H1 (cell line): ENCODE data around the gene MGLL. TPM values are rescaled to one million over a fixed set of nuclear protein-coding genes. Genes with fewer than 3 reads are reported as not detected.

Experiments used
- GTF2F1 ChIP-seq: IDR thresholded peaks from 2 replicates; pipeline ENCODE4 v1.6.1; 2012; ENCODE audit warnings: low read depth, low read length, improper control_type of control experiment, borderline replicate concordance
- RAD21 ChIP-seq, 2 experiments: IDR thresholded peaks in 1 of 2; conservative IDR thresholded peaks in 1 of 2; 2 replicates each; pipeline ENCODE4 v1.6.1; 2011; ENCODE audit warnings: low read depth in 2 of 2, low read length in 2 of 2, improper control_type of control experiment in 1 of 2, inconsistent platforms in 1 of 2, mild to moderate bottlenecking in 1 of 2, moderate library complexity in 1 of 2
- RBBP5 ChIP-seq: IDR thresholded peaks from 2 replicates; pipeline ENCODE4 v1.7.1; 2012; ENCODE audit warnings: low read depth, mild to moderate bottlenecking, inconsistent platforms, low read length, moderate library complexity, borderline replicate concordance
- SP1 ChIP-seq: IDR thresholded peaks from 2 replicates; pipeline ENCODE4 v1.6.1; 2011; ENCODE audit warnings: low read depth, low read length
- TAF7 ChIP-seq: optimal IDR thresholded peaks from 2 replicates; pipeline ENCODE3; 2011; ENCODE audit warnings: low read depth, mild to moderate bottlenecking, inconsistent platforms, low read length, moderate library complexity, borderline replicate concordance
- polyA plus RNA-seq, 7 experiments: library from polyadenylated mRNA; depleted of rRNA in 3 of 7; stranded (reverse) in 5 of 7; unstranded in 2 of 7; fragments of >200 nt in 5 of 7; fragments of 200-250 nt in 2 of 7; gene quantifications; 1 replicate in 5 of 7; 2 replicates in 1 of 7; 4 replicates in 1 of 7; pipeline versions ENCODE4 v1.2.1 to v1.2.3, GENCODE V29; 2011 to 2013; ENCODE audit warnings: missing spikeins in 2 of 7, mixed read lengths in 2 of 7
- total RNA-seq: library from RNA; stranded (reverse); fragmentation: NEBNext Ultra II Directional; extraction: Animal tissue kit (Norgen Biotek cat#: 25700); gene quantifications from 2 replicates; pipeline ENCODE4 v1.2.1, GENCODE V29; 2021

The MGLL gene
- total and polyA plus RNA-seq, 2 of the 8 experiments (the other 6 are each of a cell fraction or from before 2014, with no cell fraction given) = 0.05 to 0.34 TPM

GRCh38 chr3:127762787-127763105 is 59.6 kb downstream of the MGLL start (continued):
- TF ChIP-seq RBBP5 (no peak), TAF7 (no peak), GTF2F1 (no peak), RAD21 (IDR thresholded peaks at IDR 0.05 in 1 of 2, conservative IDR thresholded peaks at IDR 0.05 in 1 of 2; ENCODE audit: low read depth in 2 of 2, low read length in 2 of 2) (no peak), SP1 (no peak)
